ENCODE results near the gene SETD1A.

DNA sequence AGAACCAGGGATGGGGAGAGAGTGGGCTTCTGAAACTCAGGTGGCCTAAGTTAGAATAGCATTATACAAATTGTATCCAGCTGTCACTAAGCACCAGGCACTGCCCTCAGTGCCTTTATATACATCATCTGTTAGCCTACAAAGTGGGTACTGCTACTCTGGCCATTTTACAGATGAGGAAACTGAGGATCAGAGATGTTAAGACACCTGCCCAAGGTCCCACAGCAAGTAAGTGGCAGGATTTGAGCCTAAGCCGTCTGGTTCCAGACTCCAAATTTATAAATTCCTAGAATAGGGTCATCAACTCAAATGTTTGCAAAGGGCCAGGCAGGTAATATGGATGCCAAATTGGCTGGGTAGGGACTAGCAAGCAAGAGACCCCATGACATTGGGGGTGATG lies 6.4 kb upstream of the SETD1A start:
- TF ChIP-seq, protein P1, sequence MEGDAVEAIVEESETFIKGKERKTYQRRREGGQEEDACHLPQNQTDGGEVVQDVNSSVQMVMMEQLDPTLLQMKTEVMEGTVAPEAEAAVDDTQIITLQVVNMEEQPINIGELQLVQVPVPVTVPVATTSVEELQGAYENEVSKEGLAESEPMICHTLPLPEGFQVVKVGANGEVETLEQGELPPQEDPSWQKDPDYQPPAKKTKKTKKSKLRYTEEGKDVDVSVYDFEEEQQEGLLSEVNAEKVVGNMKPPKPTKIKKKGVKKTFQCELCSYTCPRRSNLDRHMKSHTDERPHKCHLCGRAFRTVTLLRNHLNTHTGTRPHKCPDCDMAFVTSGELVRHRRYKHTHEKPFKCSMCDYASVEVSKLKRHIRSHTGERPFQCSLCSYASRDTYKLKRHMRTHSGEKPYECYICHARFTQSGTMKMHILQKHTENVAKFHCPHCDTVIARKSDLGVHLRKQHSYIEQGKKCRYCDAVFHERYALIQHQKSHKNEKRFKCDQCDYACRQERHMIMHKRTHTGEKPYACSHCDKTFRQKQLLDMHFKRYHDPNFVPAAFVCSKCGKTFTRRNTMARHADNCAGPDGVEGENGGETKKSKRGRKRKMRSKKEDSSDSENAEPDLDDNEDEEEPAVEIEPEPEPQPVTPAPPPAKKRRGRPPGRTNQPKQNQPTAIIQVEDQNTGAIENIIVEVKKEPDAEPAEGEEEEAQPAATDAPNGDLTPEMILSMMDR (conservative IDR thresholded peaks at IDR 0.05) = no peak
- TF ChIP-seq EZH2 (IDR thresholded peaks at IDR 0.05; ENCODE audit: low read depth) = no peak

Measured in PC-9 (cell line).